HG03066 (cell line): Measurements from ENCODE around the gene CAPN13.

Experiments
- ATAC-seq: cut with Tn5 transposase; IDR thresholded peaks from one replicate; pipeline ENCODE4 v1.9.1; 2021; ENCODE audit warnings: low read depth; ENCODE audit not compliant: unreplicated experiment

CAPN13 gene

DNA sequence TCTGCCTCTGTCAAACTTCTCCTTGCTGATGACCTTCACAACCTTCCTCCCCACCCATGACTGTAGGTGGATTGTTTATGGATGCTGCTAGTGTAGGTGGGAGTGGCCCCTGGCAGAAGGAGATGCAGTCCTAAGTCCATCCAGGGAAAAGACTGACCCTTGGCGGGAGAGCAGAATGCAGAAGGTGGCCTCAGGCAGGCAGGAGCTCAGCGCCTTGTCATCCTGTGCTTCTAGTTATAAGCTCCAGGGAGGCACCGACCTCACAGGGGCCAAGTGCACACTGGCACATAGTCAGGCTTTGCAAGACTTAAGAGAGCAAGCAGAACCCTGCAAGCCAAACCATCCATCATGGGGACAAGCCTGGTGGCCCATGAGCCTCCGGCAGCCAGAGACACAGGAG, 74.4 kb downstream of the CAPN13 start:
- ATAC-seq = no peak

GRCh38 chr2:30732376-30732775, 74.9 kb downstream of the CAPN13 start:
- no peak for ATAC-seq

DNA sequence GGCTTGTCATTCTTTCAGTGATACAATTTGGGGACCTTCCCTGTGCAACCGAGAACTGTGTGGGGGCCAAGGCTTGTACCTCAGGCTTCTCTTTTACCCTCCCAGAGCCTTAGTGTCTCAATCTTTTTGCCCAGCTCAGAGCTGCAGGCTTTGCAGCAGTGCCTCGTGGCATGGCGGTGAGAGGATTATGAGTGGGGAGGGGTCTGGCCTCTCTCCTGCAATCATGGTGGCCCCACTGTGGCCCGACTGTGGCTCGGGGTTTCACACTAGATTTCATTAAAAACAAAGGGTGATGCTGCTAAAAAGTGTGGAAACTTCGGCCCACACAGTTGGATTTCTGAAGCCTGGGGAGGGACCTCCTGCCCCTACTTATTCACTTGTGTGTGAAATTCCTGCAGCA, 75.5 kb downstream of the CAPN13 start:
- ATAC-seq = no peak

GRCh38 chr2:30730736-30731647, 76.3 kb downstream of the CAPN13 start:
- no peak for ATAC-seq

DNA sequence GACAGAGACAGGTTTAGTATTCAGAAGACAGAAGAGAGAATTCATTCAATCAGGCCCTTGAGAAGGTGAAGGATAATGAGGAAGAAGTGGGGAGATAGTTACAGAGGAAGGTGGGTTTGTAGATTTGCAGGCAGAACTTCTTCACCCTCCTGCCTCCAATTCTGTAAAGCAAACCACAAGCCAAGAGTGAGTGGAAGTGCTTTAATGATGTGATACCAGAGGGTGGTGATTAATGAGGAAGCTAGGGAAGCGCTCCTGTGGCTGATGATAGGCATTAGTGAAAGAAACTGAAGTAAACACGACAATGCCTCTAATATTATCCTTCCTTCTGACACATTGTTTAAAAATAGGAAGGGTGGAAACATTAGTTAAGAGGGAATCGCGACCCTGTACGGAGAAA, 78.2 kb downstream of the CAPN13 start:
- no peak for ATAC-seq

DNA sequence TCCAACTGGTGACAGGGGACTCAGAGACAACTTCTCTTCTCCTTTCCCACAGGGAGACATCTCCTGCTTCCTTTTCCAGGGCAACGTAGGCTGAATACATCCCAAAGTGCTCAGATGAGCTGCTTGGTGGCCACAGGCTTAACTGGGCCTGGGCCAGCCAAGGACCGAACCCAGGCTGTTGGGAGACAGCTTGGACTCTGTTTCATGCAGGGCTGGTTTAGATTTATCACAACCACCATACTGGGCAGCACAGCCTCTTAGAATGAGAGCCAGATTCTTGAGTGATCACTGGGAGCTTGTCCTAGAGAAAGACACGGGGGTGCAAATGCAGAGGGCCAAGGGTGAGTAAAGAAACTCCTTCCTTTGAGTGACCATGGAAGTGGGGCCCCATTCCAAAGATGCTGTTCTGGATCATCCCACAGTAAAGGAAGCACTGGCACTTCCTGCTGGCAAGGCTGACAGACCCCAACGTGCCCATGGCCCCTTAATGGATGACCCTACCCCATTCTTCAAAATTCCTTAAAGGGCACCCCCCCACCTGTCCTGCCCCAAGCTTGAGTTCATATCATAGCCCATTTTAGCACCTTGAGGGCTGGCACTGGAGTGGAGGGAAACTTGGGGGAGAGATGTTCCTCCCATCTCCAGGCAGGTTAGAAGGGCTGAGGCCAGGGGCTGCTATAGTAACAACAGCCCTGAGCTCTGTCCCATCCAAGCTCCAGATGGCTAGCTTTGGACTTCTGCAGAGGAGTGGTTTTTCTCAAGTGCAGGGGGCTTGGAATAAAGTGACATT, 84.1 kb downstream of the CAPN13 start:
- ATAC-seq = no peak

DNA sequence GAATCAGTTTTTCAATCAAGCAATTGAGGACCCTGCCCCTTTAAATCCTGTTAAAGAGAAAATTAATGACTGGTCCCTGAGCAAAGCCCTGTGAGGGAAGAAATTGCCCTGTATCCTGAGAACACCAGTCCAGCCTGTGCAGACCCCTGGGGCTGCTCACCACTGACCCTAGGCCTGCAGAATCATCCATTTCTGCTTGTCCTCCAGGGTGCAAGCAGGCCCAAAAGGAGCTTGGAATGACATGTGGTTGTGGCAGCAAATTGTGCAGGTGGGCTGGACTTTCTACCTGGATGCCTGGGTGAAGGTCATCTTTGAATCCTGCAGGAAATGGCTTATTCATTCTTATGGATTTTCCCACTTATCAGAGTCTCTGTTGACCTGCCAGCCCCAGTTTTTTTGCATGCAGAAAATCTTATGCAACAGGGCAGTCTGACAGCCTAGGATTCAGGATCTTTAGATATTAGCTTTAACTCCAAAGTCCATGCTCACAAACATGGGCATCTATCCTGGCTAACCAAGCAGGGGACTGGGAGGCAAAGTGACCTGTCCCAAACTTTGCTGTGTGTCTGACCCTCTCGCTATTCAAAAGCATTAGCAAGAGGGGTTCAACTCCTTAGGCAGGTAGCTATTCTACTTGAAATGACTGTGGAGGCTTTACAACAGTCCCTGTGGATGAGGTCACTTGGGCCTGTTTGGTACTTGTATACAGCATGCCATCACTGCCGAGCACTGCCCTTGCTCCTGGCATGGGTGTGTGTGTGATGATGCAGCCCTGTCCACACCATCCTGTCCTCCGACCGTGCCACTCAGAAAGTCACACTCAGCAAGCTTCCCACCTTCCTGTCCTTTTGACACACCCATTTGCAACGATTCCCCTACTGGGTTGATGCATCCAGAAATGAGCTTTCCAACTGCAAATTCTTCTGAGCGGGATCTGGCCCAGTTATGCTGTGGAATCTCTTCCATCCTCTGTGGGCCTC, 85.3 kb downstream of the CAPN13 start:
- ATAC-seq = no peak

- no peak for ATAC-seq
Measured at GRCh38 chr2:30721241-30721640, 86.0 kb downstream of the CAPN13 start.

DNA sequence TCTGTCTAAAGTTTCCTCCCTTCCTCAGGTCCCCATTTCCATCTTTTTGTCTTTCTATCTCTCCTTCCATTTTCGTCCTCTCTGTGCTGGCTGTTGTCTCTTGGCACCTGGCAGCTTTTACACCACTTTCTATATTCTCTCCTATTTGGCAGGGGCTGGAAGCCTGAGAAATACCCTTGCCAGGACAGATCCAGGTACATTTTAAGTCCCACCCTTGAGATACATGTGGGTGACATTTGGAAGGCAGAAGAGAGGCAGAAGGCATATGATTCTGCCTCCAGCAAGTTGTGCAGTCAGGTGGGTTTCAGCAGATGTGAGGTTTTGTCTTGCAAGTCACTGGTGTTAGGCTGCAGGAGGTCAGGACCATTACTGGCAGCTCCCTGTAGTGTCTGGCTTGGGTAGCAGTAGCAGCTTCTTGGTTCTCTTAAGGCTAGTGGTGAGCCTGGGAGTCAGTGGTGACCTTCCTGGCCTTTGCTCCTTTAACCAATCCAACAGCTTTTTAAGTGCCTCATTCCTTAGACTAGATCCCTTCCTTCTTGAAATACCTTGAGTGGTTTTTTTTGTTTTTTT, 90.1 kb downstream of the CAPN13 start:
- ATAC-seq = no peak

- ATAC-seq = no peak
Measured at GRCh38 chr2:30716123-30716900, 90.9 kb downstream of the CAPN13 start.

DNA sequence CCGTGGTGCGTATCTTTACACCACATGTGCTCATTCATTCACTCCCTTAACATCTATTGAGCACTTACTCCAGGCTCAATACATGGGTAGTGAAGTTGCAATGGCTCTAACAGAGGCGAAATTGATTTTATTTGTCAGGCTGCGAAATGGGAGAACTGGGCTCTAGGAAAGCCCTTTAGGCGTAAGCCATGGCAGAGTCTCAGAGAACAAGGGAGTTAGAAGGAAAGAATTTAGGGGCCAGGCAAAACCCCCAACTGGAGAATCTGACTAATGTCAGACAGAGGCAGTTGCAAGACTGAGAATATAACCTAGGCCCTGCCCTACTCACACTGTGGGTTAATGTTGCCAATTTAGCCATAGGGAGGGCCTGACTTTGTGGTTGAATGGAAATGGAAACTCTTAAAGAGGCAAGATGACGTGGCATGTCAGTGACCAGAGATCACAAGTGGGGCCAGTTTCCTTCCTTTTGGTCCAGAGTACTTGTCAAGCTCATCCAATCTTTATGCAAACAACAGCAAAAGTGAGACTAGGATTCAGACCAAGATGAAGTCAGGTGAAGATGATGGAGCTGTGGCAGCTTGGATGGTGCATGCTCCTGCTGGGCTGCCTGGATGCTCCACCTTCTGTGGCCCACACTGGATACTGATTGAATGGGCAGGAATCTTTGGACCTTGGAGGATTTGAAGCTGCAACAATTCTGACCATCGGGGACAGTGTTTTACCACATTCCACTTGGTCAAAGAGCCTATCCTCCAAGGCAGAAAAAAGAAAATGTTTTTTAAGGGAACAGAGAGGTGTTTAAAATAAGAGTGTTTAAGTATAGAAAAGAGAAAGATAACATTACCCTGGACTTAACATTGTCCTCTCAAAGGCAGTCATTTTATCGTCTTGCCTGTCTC, 92.2 kb downstream of the CAPN13 start:
- ATAC-seq = no peak

DNA sequence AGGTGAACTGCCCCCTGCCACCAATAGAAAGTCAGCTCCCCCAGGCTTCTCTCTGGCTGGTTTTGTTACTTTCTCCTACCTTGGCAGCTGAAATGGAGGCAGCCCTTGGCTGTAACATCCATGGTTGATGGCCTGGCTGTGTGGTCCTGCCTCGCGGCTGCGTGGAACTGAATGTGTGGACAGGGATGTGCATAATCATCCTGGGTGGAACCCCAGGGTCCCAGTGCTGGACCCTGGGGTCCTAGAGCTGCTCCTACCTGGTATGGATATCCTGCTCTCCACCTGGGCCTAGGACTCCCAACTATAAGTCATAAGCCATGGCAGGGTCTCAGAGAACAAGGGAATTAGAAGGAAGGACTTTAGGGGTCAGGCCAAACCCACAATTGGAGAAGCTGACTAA, 93.5 kb downstream of the CAPN13 start:
- no peak for ATAC-seq

DNA sequence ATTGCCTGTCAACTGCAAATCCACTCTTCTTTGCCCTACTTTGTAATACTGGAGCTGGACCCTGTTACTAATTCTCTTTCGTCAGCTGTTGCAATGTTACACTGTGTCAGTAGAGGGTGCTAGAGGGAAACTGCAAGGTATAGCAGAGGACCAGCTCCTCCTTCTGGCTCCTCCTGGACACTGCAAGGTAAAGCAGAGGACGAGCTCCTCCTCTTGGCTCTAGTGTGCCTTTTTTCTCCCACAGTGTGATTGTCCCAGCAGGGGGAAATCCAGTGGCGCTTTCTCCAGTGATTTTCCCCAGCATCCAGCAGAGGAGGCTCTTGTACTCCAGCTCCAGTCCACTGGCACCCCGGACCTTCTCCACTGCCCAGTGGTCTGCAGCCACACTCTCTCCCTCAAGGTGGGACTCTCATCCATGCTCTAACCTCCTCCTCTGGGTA, 95.6 kb downstream of the CAPN13 start:
- peak; percentile 72 for ATAC-seq

DNA sequence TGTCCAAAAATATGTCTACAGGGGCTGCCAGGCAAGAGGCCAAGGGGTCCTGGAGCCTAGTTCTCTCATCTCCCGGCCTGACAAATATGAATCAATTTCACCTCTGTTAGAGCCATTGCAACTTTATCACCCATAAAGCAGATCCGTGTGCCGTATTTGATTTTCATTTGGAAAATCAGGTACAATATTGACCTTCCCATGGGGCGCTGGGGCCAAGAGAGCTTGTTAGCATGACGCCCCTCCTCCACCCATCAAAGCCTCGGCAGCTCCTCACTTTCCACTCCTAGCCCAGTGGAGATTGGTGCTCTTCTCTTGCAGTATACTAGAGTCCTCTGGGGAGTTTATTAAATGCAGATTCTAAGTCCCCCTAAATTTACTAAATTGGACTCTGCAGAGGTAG, 96.8 kb downstream of the CAPN13 start:
- no peak for ATAC-seq

- no peak for ATAC-seq
Measured at GRCh38 chr2:30710016-30710415, 97.2 kb downstream of the CAPN13 start.

- no peak for ATAC-seq
Measured at GRCh38 chr2:30709516-30709915, 97.7 kb downstream of the CAPN13 start.

GRCh38 chr2:30708491-30709290, 98.6 kb downstream of the CAPN13 start:
- ATAC-seq = no peak
